ENCODE measurements around the gene BTRC.

The BTRC gene

GRCh38 chr10:101487399-101487798 is 133.4 kb downstream of the BTRC start:
- DNase-seq: no peak

GRCh38 chr10:101489355-101489754 is 135.4 kb downstream of the BTRC start:
- no peak for DNase-seq

- DNase-seq: no peak
Observed at GRCh38 chr10:101490026-101490425, 136.1 kb downstream of the BTRC start.

GRCh38 chr10:101492205-101492604 is 138.2 kb downstream of the BTRC start:
- DNase-seq: no peak

- DNase-seq: no peak
Observed at GRCh38 chr10:101492814-101493213, 138.8 kb downstream of the BTRC start.

GRCh38 chr10:101493249-101493648 is 139.3 kb downstream of the BTRC start:
- DNase-seq: no peak

GRCh38 chr10:101493782-101494281 is 139.9 kb downstream of the BTRC start:
- DNase-seq: no peak

GRCh38 chr10:101494650-101495049 is 140.7 kb downstream of the BTRC start:
- DNase-seq: no peak

- no peak for DNase-seq
Observed at GRCh38 chr10:101495324-101495925, 141.5 kb downstream of the BTRC start.

GRCh38 chr10:101504438-101504837 is 150.5 kb downstream of the BTRC start:
- DNase-seq: no peak

- no peak for DNase-seq
Observed at GRCh38 chr10:101506829-101507661, 153.1 kb downstream of the BTRC start.

- DNase-seq: no peak
Observed at GRCh38 chr10:101507828-101508227, 153.9 kb downstream of the BTRC start.

GRCh38 chr10:101511938-101512337 is 158.0 kb downstream of the BTRC start:
- DNase-seq: no peak

GRCh38 chr10:101512738-101513137 is 158.8 kb downstream of the BTRC start:
- DNase-seq: no peak

- no peak for DNase-seq
Observed at GRCh38 chr10:101513733-101514132, 159.8 kb downstream of the BTRC start.

- no peak for DNase-seq
Observed at GRCh38 chr10:101525848-101526247, 171.9 kb downstream of the BTRC start.

- DNase-seq: no peak
Observed at GRCh38 chr10:101529207-101529606, 175.2 kb downstream of the BTRC start.

- DNase-seq: no peak
Observed at GRCh38 chr10:101529725-101530553, 176.0 kb downstream of the BTRC start.

GRCh38 chr10:101535949-101536348 is 182.0 kb downstream of the BTRC start:
- DNase-seq: no peak

GRCh38 chr10:101536800-101537199 is 182.8 kb downstream of the BTRC start:
- no peak for DNase-seq

- peak; percentile 62 for DNase-seq
Observed at GRCh38 chr10:101538446-101538845, 184.5 kb downstream of the BTRC start.

GRCh38 chr10:101545898-101546297 is 191.9 kb downstream of the BTRC start:
- no peak for DNase-seq

GRCh38 chr10:101550965-101551364 is 197.0 kb downstream of the BTRC start:
- no peak for DNase-seq
